Prostate gland (tissue), 2 donors: ENCODE results near the gene CDC42.

Experiments used
- CTCF ChIP-seq, 4 experiments: fragments of 200-600 bp in 2 of 4; fragments of 450-650 bp in 2 of 4; sonication (generic) in 2 of 4; IDR thresholded peaks; 1 replicate in 3 of 4; 2 replicates in 1 of 4; pipeline ENCODE4 v1.5.1; 2016 to 2019; ENCODE audit warnings: antibody characterized with exemption in 4 of 4, mild to moderate bottlenecking in 2 of 4, moderate library complexity in 2 of 4
- POLR2A ChIP-seq: fragments of 450-650 bp; IDR thresholded peaks from one replicate; pipeline ENCODE4 v1.6.1; 2016; ENCODE audit warnings: antibody characterized with exemption, mild to moderate bottlenecking
- POLR2AphosphoS5 ChIP-seq: sonication (generic); formaldehyde crosslinking; IDR thresholded peaks from one replicate; pipeline ENCODE4 v1.6.1; 2017; ENCODE audit warnings: antibody characterized with exemption

GRCh38 chr1:22137004-22137720 lies 84.7 kb downstream of the CDC42 start:
- TF ChIP-seq CTCF (IDR thresholded peaks at IDR 0.05) (no peak), POLR2AphosphoS5 (peak; percentile 61), POLR2A (no peak)
